ENCODE data around the gene GHDC. TPM values are rescaled to one million over a fixed set of nuclear protein-coding genes. Genes with fewer than 3 reads are reported as not detected.

GHDC gene
- total and polyA plus RNA-seq, 2 of the 13 experiments (the other 11 are each of a cell fraction or from before 2014, with no cell fraction given), result 15.4 to 22.5 TPM

DNA sequence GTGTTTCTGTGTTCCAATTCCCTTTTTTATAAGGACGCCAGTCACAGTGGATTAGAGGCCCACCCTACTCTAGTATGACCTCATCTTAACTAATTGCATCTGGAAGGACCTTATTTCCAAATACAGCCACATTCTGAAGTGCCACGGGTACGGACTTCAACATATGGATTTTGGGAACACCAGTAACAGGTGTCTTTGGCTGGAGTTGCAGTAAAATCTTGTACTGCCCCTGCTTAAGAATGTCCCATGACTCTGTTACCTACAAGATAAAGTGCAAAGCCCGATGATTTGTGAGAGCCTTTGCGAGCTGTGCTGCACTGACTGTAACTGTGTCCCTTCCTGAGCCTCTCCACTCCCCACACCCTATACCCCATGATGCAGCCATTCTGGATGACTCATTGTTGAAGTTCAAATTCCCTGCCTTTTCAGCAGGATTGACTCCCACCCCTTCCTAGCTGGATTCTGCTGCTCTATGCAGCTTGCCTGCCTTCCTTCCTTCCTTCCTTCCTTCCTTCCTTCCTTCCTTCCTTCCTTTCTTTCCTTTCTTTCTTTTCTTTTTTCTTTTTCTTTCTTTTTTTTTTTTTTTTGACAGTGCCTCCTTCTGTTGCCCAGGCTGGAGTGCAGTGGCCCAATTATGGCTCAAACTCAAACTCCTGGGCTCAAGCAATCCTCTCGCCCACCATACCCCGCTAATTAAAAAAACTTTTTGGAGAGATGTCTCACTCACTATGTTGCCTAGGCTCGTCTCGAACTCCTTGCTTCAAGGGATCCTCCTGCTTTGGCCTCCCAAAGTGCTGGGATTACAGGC, 11.2 kb downstream of the GHDC start (continued):
- TF ChIP-seq ZSCAN30 (CRISPR knock-in tag; IDR thresholded peaks at IDR 0.05) (no peak), U2AF1 (optimal IDR thresholded peaks at IDR 0.05; ENCODE audit: low read depth, low read length) (peak; percentile 25), SALL1 (CRISPR knock-in tag; IDR thresholded peaks at IDR 0.05) (peak; percentile 27; the same call in 1 of the 2 replicates), NR2F6 (IDR thresholded peaks at IDR 0.05) (no peak), NR2F6 (CRISPR knock-in tag; IDR thresholded peaks at IDR 0.05) (peak; percentile 14; the same call in 1 of the 2 replicates), ZMYM3 (CRISPR knock-in tag; IDR thresholded peaks at IDR 0.05) (peak; percentile 98), IRF2 (CRISPR knock-in tag; IDR thresholded peaks at IDR 0.05) (peak; percentile 31; the same call in 1 of the 2 replicates), ZNF501 (CRISPR knock-in tag; IDR thresholded peaks at IDR 0.05) (no peak), ZNF850 (CRISPR knock-in tag; conservative IDR thresholded peaks at IDR 0.05) (no peak), TARDBP (CRISPR knock-in tag; IDR thresholded peaks at IDR 0.05) (0 out of 2 replicates have a peak, but pooled peaks have one; percentile 32), TBX3 (IDR thresholded peaks at IDR 0.05; ENCODE audit: borderline replicate concordance) (no peak), ZNF816 (CRISPR knock-in tag; IDR thresholded peaks at IDR 0.05; ENCODE audit: borderline replicate concordance) (peak; percentile 88), ZNF3 (CRISPR knock-in tag; IDR thresholded peaks at IDR 0.05) (peak; percentile 8; the same call in 1 of the 2 replicates), ZNF264 (CRISPR knock-in tag; IDR thresholded peaks at IDR 0.05) (0 out of 2 replicates have a peak, but pooled peaks have one; percentile 1), GMEB1 (CRISPR knock-in tag; IDR thresholded peaks at IDR 0.05; ENCODE audit: borderline replicate concordance) (no peak), ZNF747 (CRISPR knock-in tag; IDR thresholded peaks at IDR 0.05; ENCODE audit: borderline replicate concordance) (no peak), YY1 (IDR thresholded peaks at IDR 0.05; ENCODE audit: insufficient read depth, insufficient replicate concordance, low read depth, low read length) (peak; percentile 10), ZKSCAN8 (CRISPR knock-in tag; IDR thresholded peaks at IDR 0.05; ENCODE audit: borderline replicate concordance) (0 out of 2 replicates have a peak, but pooled peaks have one; percentile 17), SRSF1 (optimal IDR thresholded peaks at IDR 0.05; ENCODE audit: low read depth, low read length) (peak; percentile 11), MLLT10 (CRISPR knock-in tag; IDR thresholded peaks at IDR 0.05) (no peak), ZNF292 (CRISPR knock-in tag; IDR thresholded peaks at IDR 0.05; ENCODE audit: borderline replicate concordance, low read depth) (0 out of 2 replicates have a peak, but pooled peaks have one; percentile 22)
